Bronchial epithelial cell (primary cell): Measurements from ENCODE around the gene GJD3. TPM values are rescaled to one million over a fixed set of nuclear protein-coding genes. Genes with fewer than 3 reads are reported as not detected.

Source experiments
- DNase-seq: peaks from one replicate; pipeline ENCODE4 v3.0.0-alpha.2; 2010; ENCODE audit warnings: low read depth
- FAIRE-seq: peaks from 2 replicates; lab custom pipeline; 2011; peaks lifted over from hg19 to GRCh38; lab: Jason Lieb, UNC
- H3K27me3 ChIP-seq: 2 replicates; pipeline ENCODE4 v1.5.1; 2011; ENCODE audit warnings: low read length; ENCODE audit not compliant: control insufficient read depth, insufficient read depth
- H3K36me3 ChIP-seq: 2 replicates; pipeline ENCODE4 v1.5.1; 2011; ENCODE audit warnings: low read length; ENCODE audit not compliant: control insufficient read depth, insufficient read depth
- H3K4me3 ChIP-seq: 2 replicates; pipeline ENCODE4 v1.5.1; 2011; ENCODE audit warnings: mild to moderate bottlenecking, low read depth, low read length, control low read depth
- CTCF ChIP-seq: IDR thresholded peaks from 2 replicates; pipeline ENCODE4 v1.5.1; 2011; ENCODE audit warnings: mild to moderate bottlenecking, moderate library complexity, low read length, control low read depth, inconsistent platforms; ENCODE audit not compliant: insufficient read depth, severe bottlenecking
- total RNA-seq: library from RNA; depleted of rRNA; stranded (reverse); fragments of >200 nt; gene quantifications from 2 replicates; pipeline ENCODE4 v1.2.1, GENCODE V29; 2014

The GJD3 gene
- total RNA-seq, 1 donor from 2014 or later, result 0.53 TPM

GRCh38 chr17:40326832-40327199 lies 37.7 kb downstream of the GJD3 start:
- Histone ChIP-seq H3K27me3 (no peaks in the 10 kb centered on the region), H3K36me3 (peaks cover 10% of the 10 kb centered on the region), H3K4me3 (no peak overlapping the region)
- FAIRE-seq (no peak), DNase-seq (no peak)
- no peak for TF ChIP-seq CTCF

GRCh38 chr17:40326014-40326831 lies 38.3 kb downstream of the GJD3 start:
- H3K4me3 ChIP-seq, result no peak overlapping the region

GRCh38 chr17:40325156-40326013 lies 39.2 kb downstream of the GJD3 start:
- no peak overlapping the region for H3K4me3 ChIP-seq
- no peaks in the 10 kb centered on the region for H3K27me3 ChIP-seq
- DNase-seq, result no peak
- no peak for TF ChIP-seq CTCF
- no peak for FAIRE-seq
- no peaks in the 10 kb centered on the region for H3K36me3 ChIP-seq

More at GRCh38 chr17:40326014-40326831, 38.3 kb downstream of the GJD3 start:
- TF ChIP-seq CTCF, result no peak
- Histone ChIP-seq H3K27me3 (no peaks in the 10 kb centered on the region), H3K36me3 (peaks cover 4% of the 10 kb centered on the region)
- DNase-seq (no peak), FAIRE-seq (no peak)

GRCh38 chr17:40323391-40324381 lies 40.9 kb downstream of the GJD3 start:
- H3K36me3 ChIP-seq, result peaks cover 1% of the 10 kb centered on the region
- H3K27me3 ChIP-seq, result no peaks in the 10 kb centered on the region
- no peak overlapping the region for H3K4me3 ChIP-seq
- FAIRE-seq, result no peak
- TF ChIP-seq CTCF, result no peak
- no peak for DNase-seq

- H3K27me3 ChIP-seq, result no peaks in the 10 kb centered on the region
- H3K4me3 ChIP-seq, result no peak overlapping the region
- peaks cover 1% of the 10 kb centered on the region for H3K36me3 ChIP-seq
- TF ChIP-seq CTCF, result no peak
- FAIRE-seq (no peak), DNase-seq (peak; percentile 57)
These were observed 41.9 kb downstream of the GJD3 start for GRCh38 chr17:40322358-40323315.
